Measurements from ENCODE around the gene ACP7. TPM values are rescaled to one million over a fixed set of nuclear protein-coding genes. Genes with fewer than 3 reads are reported as not detected.

Gene ACP7
- polyA plus RNA-seq, 2 of the 4 experiments (the other 2 are of a cell fraction), result 0.06 to 0.25 TPM

DNA sequence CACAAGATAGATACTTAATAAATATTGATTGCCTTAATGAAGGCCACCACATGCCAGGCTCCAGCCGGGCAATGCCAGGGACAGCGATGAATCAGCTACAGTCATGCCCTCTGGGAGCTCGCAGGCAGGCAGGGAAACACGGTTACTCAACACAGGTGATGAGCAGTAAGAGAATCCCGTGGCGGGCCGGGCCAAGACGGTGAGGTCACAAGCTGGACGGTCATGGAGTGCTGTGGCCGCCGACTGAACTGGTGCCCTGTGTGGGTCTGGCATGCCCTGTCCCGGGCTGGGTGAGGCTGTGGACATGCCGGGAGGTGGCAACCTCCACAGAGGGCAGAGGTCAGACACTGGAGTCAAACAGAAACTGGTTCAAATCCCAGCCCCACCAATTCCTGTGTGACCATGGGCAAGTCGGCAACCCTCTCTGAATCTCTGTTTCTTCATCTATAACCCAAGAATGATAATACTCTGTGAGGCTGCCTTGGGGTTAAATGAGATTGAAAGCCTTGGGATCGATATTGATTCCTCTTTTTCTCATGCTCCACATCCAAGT, 28.2 kb downstream of the ACP7 start (continued):
- TF ChIP-seq SMC3 (IDR thresholded peaks at IDR 0.05) (peak; percentile 42; the same call in 2 of the 3 replicates), ZNF302 (CRISPR knock-in tag; IDR thresholded peaks at IDR 0.05) (no peak), HEYL (CRISPR knock-in tag; IDR thresholded peaks at IDR 0.05) (no peak), KDM1A (IDR thresholded peaks at IDR 0.05; ENCODE audit: low read depth) (peak; percentile 26; the same call in 1 of the 2 replicates), HOXB13 (CRISPR knock-in tag; IDR thresholded peaks at IDR 0.05; ENCODE audit: low read depth) (peak; percentile 12; the same call in 1 of the 2 replicates), FOSL2 (IDR thresholded peaks at IDR 0.05) (peak; percentile 90), FOSL2 (CRISPR knock-in tag; IDR thresholded peaks at IDR 0.05) (peak; percentile 98), ATOH8 (CRISPR knock-in tag; IDR thresholded peaks at IDR 0.05; ENCODE audit: low read depth) (peak; percentile 75; the same call in 1 of the 2 replicates), JUN (IDR thresholded peaks at IDR 0.05) (peak; percentile 73 to 92; a peak in 4 of 5 replicates), HOXB5 (CRISPR knock-in tag; IDR thresholded peaks at IDR 0.05) (peak; percentile 69), E2F6 (IDR thresholded peaks at IDR 0.05; ENCODE audit: borderline replicate concordance, low read depth) (peak; percentile 64; the same call in 1 of the 2 replicates), KDM5A (IDR thresholded peaks at IDR 0.05) (no peak), EP300 (IDR thresholded peaks at IDR 0.05) (peak; percentile 59 to 91; a peak in 3 of 5 replicates), POLR2A (IDR thresholded peaks at IDR 0.05; ENCODE audit: low read length) (no peak), TP53 (CRISPR knock-in tag; IDR thresholded peaks at IDR 0.05) (no peak), TFCP2L1 (CRISPR knock-in tag; IDR thresholded peaks at IDR 0.05) (no peak), ELK1 (IDR thresholded peaks at IDR 0.05; ENCODE audit: low read depth, low read length) (no peak), NFE2L2 (conservative IDR thresholded peaks at IDR 0.05; ENCODE audit: low read length) (no peak), CBX8 (IDR thresholded peaks at IDR 0.05) (no peak), RNF2 (IDR thresholded peaks at IDR 0.05; ENCODE audit: borderline replicate concordance, low read depth) (no peak), ZFP36 (IDR thresholded peaks at IDR 0.05; ENCODE audit: borderline replicate concordance, partially characterized antibody) (peak; percentile 97), MAFK (IDR thresholded peaks at IDR 0.05; ENCODE audit: partially characterized antibody) (peak; percentile 43), GATA3 (IDR thresholded peaks at IDR 0.05; ENCODE audit: borderline replicate concordance) (peak; percentile 85)
- TF ChIP-seq, protein P1, sequence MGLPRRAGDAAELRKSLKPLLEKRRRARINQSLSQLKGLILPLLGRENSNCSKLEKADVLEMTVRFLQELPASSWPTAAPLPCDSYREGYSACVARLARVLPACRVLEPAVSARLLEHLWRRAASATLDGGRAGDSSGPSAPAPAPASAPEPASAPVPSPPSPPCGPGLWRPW (IDR thresholded peaks at IDR 0.05), result no peak

GRCh38 chr19:39113199-39113598, 29.0 kb downstream of the ACP7 start:
- H3K27ac ChIP-seq, result peak overlapping the region; percentile 89 to 90
- ATAC-seq (no peak), DNase-seq (ENCODE audit: low read depth in 1 of 2, low spot score in 1 of 2) (no peak), FAIRE-seq (no peak)
- no peaks in the 10 kb centered on the region for H3K9me3 ChIP-seq
- TF ChIP-seq HEYL (CRISPR knock-in tag; IDR thresholded peaks at IDR 0.05), result no peak
- peaks cover 33% of the 10 kb centered on the region for H3K4me1 ChIP-seq
- no peak overlapping the region for H3K4me3 ChIP-seq
- CTCF ChIA-PET, result interaction anchor here (1.1 to 14.9 kb wide), 9 partner anchors 11 to 214 kb away, joined by 3 to 429 read pairs (median 116); partner anchors contain the start of genes ACP7 and PAK4
- WGBS (ENCODE audit: missing lambda C conversion rate), result 83% methylated on average over 10 of the region's 10 CpGs
- H3K4me2 ChIP-seq, result no peak overlapping the region; the same call in 2 of the 3 replicates
- POLR2A ChIA-PET, result interaction anchor here (2.4 kb wide), 1 partner anchor 137 kb away, joined by 11 read pairs; the partner anchor contains the start of gene FBXO17

Data from A549 (cell line).